Measurements from ENCODE around the gene LGALS7B.
"Not testable (repeated sequence)": the region's sequence is repeated elsewhere in the genome, so short reads cannot be mapped to it uniquely, and the experiment has no call there.

LGALS7B gene

GRCh38 chr19:38808741-38809140, 19.7 kb downstream of the LGALS7B start:
- DNase-seq (ENCODE audit: insufficient read length, low spot score) (no peak), FAIRE-seq (no peak)
- TF ChIP-seq POLR2AphosphoS5 (IDR thresholded peaks at IDR 0.05; ENCODE audit: low read depth, low read length), result no peak
- no peak for TF ChIP-seq POLR2A (IDR thresholded peaks at IDR 0.05; ENCODE audit: low read depth, low read length)
- no peak for TF ChIP-seq SPI1 (IDR thresholded peaks at IDR 0.05; ENCODE audit: low read depth, low read length)
- no peak for TF ChIP-seq PAX5 (IDR thresholded peaks at IDR 0.05; ENCODE audit: insufficient read depth, low read length, severe bottlenecking)
- TF ChIP-seq TAF1 (IDR thresholded peaks at IDR 0.05; ENCODE audit: low read depth, low read length), result no peak
- TF ChIP-seq POU2F2 (IDR thresholded peaks at IDR 0.05; ENCODE audit: low read depth, low read length), result no peak

GRCh38 chr19:38809592-38810252, 20.7 kb downstream of the LGALS7B start:
- TF ChIP-seq POU2F2 (IDR thresholded peaks at IDR 0.05; ENCODE audit: low read depth, low read length), result no peak
- TF ChIP-seq SPI1 (IDR thresholded peaks at IDR 0.05; ENCODE audit: low read depth, low read length), result no peak
- no peak for TF ChIP-seq PAX5 (IDR thresholded peaks at IDR 0.05; ENCODE audit: insufficient read depth, low read length, severe bottlenecking)
- no peak for TF ChIP-seq POLR2A (IDR thresholded peaks at IDR 0.05; ENCODE audit: low read depth, low read length)
- TF ChIP-seq POLR2AphosphoS5 (IDR thresholded peaks at IDR 0.05; ENCODE audit: low read depth, low read length), result no peak
- no peak for TF ChIP-seq TAF1 (IDR thresholded peaks at IDR 0.05; ENCODE audit: low read depth, low read length)
- FAIRE-seq (no peak), DNase-seq (ENCODE audit: insufficient read length, low spot score) (no peak)

- TF ChIP-seq POU2F2 (IDR thresholded peaks at IDR 0.05; ENCODE audit: low read depth, low read length) (no peak), SPI1 (IDR thresholded peaks at IDR 0.05; ENCODE audit: low read depth, low read length) (no peak), POLR2A (IDR thresholded peaks at IDR 0.05; ENCODE audit: low read depth, low read length) (no peak), POLR2AphosphoS5 (IDR thresholded peaks at IDR 0.05; ENCODE audit: low read depth, low read length) (no peak), PAX5 (IDR thresholded peaks at IDR 0.05; ENCODE audit: insufficient read depth, low read length, severe bottlenecking) (no peak), TAF1 (IDR thresholded peaks at IDR 0.05; ENCODE audit: low read depth, low read length) (no peak)
- FAIRE-seq (no peak), DNase-seq (ENCODE audit: insufficient read length, low spot score) (no peak)
Observed at GRCh38 chr19:38812009-38812840, 23.2 kb downstream of the LGALS7B start.

GRCh38 chr19:38812841-38813320, 23.9 kb downstream of the LGALS7B start, which contains the start of gene LGALS4:
TSS of gene LGALS4 (minus strand) at chr19:38812945. CDS start at chr19:38812886, 59 bp downstream.
- no peak for DNase-seq (ENCODE audit: insufficient read length, low spot score)
- FAIRE-seq, result no peak

GRCh38 chr19:38813323-38813722, 24.3 kb downstream of the LGALS7B start:
- TF ChIP-seq SPI1 (IDR thresholded peaks at IDR 0.05; ENCODE audit: low read depth, low read length) (no peak), PAX5 (IDR thresholded peaks at IDR 0.05; ENCODE audit: insufficient read depth, low read length, severe bottlenecking) (no peak), POU2F2 (IDR thresholded peaks at IDR 0.05; ENCODE audit: low read depth, low read length) (no peak), TAF1 (IDR thresholded peaks at IDR 0.05; ENCODE audit: low read depth, low read length) (no peak), POLR2A (IDR thresholded peaks at IDR 0.05; ENCODE audit: low read depth, low read length) (no peak), POLR2AphosphoS5 (IDR thresholded peaks at IDR 0.05; ENCODE audit: low read depth, low read length) (no peak)
- FAIRE-seq, result no peak
- no peak for DNase-seq (ENCODE audit: insufficient read length, low spot score)

More at GRCh38 chr19:38812841-38813320, 23.9 kb downstream of the LGALS7B start, which contains the start of gene LGALS4:
- TF ChIP-seq PAX5 (IDR thresholded peaks at IDR 0.05; ENCODE audit: insufficient read depth, low read length, severe bottlenecking), result no peak
- TF ChIP-seq POLR2AphosphoS5 (IDR thresholded peaks at IDR 0.05; ENCODE audit: low read depth, low read length), result no peak
- no peak for TF ChIP-seq SPI1 (IDR thresholded peaks at IDR 0.05; ENCODE audit: low read depth, low read length)
- TF ChIP-seq TAF1 (IDR thresholded peaks at IDR 0.05; ENCODE audit: low read depth, low read length), result no peak
- no peak for TF ChIP-seq POLR2A (IDR thresholded peaks at IDR 0.05; ENCODE audit: low read depth, low read length)
- TF ChIP-seq POU2F2 (IDR thresholded peaks at IDR 0.05; ENCODE audit: low read depth, low read length), result no peak

- DNase-seq (ENCODE audit: insufficient read length, low spot score); FAIRE-seq: not testable (repeated sequence)
Observed at GRCh38 chr19:38813932-38814331, 24.9 kb downstream of the LGALS7B start.

- DNase-seq (ENCODE audit: insufficient read length, low spot score) (no peak), FAIRE-seq (no peak)
- TF ChIP-seq POLR2A (IDR thresholded peaks at IDR 0.05; ENCODE audit: low read depth, low read length), result no peak
- TF ChIP-seq TAF1 (IDR thresholded peaks at IDR 0.05; ENCODE audit: low read depth, low read length), result no peak
- no peak for TF ChIP-seq PAX5 (IDR thresholded peaks at IDR 0.05; ENCODE audit: insufficient read depth, low read length, severe bottlenecking)
- no peak for TF ChIP-seq POLR2AphosphoS5 (IDR thresholded peaks at IDR 0.05; ENCODE audit: low read depth, low read length)
- TF ChIP-seq SPI1 (IDR thresholded peaks at IDR 0.05; ENCODE audit: low read depth, low read length), result no peak
- TF ChIP-seq POU2F2 (IDR thresholded peaks at IDR 0.05; ENCODE audit: low read depth, low read length), result no peak
Observed at GRCh38 chr19:38815059-38816001, 26.3 kb downstream of the LGALS7B start.

- DNase-seq (ENCODE audit: insufficient read length, low spot score) (no peak), FAIRE-seq (no peak)
- TF ChIP-seq TAF1 (IDR thresholded peaks at IDR 0.05; ENCODE audit: low read depth, low read length), result no peak
- TF ChIP-seq POLR2AphosphoS5 (IDR thresholded peaks at IDR 0.05; ENCODE audit: low read depth, low read length), result no peak
Observed at GRCh38 chr19:38816131-38816750, 27.2 kb downstream of the LGALS7B start.
